NCI-H526 (cell line): ENCODE data around the gene GRM4.

Experiments used
- DNase-seq, 2 experiments: peaks; one replicate each; lab custom pipeline; 2025; lab: John Stamatoyannopoulos, UW

GRM4 gene

GRCh38 chr6:34041385-34041784, 104.5 kb downstream of the GRM4 start:
- DNase-seq = no peak

DNA sequence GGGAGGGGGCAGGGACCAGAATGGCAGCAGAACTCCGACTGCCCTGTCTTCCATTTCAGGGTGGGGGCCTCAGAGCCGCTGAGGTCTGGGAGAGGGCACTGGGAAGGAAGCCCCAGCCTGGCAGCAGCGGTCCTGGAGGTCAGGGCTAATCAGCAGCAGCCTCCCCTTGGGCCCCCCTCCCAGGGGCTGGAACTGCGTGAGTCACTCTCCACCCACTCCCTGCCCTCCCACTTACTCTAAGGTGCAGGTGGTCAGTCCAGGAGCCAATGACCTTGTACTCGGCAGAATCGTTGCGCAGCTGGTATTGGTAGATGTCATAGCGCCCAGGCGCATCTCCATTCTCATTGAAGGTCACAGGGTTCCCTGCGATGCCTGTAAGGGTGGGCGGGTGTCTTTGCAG, 105.9 kb downstream of the GRM4 start:
- no peak for DNase-seq

- no peak for DNase-seq
Observed at GRCh38 chr6:34037151-34037550, 108.7 kb downstream of the GRM4 start.

DNA sequence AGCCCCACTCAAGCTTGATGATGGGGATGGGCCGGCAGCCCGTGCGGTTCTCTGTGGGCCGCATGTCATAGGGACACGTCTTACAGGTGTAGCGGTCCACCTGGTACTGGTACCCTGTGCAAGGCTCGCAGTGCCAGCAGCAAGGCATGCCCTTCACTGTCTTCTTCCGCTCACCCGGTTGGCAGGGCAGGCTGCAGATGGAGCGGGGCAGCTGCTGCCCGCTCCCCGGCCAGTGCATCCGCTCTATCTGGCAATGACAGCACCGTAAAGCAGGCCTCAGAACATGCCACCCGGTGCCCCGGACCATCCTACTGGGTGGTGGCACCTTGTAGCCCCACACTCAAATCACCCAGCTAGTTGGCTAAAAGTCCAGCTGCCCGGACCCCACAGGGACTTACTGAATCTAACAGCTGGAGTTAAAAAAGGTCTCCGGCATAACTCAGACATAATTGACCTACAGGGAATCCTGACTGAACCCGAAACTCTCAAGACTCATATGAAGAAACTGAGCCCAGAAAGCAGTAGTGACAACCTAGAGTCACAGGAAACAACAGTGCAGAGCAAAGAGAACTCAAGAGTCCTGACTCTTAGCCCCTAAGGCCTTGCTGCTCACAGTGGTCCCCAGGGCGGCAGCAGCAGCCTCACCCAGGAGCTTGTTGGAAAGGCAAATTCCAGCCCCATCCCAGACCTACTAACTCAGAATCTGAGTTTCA, 109.4 kb downstream of the GRM4 start:
- no peak for DNase-seq

GRCh38 chr6:34035704-34036356, 110.1 kb downstream of the GRM4 start:
- DNase-seq = no peak

DNA sequence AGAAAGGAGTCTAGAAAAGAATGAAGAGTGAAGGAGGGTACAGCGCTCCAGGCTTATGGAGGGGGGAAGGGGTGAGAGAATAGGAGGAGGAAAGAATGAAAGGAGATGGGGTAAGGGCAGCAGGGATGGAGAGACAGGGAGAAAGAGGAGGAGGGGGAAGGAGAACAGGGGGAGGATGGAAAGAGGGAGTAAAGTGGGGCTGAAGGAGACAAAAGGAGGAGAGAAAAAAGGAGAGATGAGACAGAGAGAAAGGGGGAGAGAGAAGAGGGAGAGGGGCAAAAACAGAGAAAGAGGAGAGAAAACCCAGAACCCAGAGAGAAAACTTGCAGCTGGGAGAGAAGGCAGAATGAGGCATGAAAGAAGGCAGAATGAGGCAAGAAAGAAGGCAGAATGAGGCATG, 110.7 kb downstream of the GRM4 start:
- no peak for DNase-seq

DNA sequence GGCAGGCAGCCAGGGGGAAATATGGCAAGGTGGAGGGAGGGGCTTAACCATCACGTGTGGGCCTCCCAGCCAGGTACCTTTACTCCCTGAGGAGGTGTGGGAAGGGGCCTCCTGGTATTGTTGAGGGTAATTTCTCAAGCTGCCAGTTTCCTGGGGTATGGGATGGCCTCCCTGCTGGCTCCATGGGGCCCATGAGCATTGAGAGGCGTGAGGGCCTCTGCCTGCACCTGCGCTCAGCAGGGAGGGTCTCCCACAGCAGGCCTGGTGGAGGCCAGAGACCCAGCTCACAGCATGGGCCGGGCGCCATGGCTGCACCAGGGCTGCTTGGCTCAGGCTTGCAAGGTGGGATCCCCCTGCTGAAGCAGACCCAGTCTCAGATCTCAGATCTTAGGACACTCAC, 113.0 kb downstream of the GRM4 start:
- DNase-seq = no peak

DNA sequence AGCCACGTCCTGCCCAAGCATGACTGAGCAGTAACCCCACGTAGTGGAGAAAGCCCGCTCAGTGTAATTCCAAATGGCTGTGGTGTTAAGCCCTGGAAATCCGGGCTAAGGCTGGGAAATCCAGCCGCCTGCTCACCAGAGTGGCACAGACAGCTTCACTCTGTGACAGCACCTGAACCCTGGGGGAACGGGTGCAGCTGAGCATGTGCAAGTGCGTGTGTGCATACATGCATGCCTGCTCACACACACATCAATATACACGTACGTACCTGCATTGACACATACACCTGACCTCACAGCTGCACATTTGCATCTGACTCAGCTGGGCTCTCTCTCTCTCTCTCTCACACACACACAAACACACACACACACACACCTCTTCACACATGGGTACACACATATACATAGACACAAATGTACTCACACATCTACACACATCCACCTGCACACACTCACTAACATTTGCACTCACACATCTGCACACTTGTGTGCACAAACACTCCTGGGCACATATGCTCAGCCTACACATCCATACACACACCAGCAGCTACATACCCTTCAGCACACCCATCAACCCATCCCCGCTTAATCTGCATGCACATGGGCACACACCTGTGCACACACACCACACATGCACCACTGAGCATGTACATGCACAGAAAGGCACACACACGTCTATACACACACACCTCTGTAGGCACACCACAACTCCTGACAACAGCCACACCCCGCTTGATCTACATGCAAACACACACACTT, 114.1 kb downstream of the GRM4 start:
- DNase-seq = no peak

- no peak for DNase-seq
Observed at GRCh38 chr6:34030831-34031624, 114.9 kb downstream of the GRM4 start.

DNA sequence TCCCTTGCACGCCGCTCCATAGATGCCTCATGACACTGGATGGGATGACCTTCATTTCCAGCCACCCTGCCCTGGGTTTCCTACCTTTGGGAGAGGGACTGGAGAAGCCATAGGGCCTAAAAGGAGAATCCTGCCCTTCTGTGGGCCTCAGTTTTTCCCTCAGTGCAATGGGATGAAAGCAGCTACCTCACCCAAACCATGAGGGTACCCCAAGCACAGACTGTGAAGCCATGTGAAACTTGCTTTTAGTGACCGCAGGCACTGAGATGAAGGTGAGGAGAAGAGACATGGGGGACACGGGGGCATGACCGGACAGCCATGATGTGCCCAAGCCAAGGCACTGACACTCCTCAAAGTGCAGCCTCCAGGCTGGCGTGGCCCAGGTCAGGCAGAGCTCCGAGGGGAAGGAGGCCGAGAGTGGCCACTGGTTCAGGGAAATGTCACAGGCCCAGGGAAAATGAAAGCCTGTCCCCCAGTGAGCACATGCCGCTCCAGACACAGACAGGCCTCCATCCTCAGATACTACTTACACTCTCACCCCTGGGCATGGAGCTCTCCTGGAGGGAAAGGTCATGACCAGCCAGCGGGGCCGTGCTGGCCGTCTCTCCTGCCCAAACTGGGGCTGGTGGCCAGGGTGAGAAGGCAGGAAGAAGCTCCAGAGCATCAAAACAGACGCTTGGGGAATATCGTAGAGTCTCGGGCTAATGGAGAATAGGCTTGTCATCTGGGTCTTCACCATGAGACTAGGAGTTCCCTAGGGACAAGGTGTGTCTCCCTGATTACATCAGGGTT, 116.2 kb downstream of the GRM4 start:
- DNase-seq = no peak

DNA sequence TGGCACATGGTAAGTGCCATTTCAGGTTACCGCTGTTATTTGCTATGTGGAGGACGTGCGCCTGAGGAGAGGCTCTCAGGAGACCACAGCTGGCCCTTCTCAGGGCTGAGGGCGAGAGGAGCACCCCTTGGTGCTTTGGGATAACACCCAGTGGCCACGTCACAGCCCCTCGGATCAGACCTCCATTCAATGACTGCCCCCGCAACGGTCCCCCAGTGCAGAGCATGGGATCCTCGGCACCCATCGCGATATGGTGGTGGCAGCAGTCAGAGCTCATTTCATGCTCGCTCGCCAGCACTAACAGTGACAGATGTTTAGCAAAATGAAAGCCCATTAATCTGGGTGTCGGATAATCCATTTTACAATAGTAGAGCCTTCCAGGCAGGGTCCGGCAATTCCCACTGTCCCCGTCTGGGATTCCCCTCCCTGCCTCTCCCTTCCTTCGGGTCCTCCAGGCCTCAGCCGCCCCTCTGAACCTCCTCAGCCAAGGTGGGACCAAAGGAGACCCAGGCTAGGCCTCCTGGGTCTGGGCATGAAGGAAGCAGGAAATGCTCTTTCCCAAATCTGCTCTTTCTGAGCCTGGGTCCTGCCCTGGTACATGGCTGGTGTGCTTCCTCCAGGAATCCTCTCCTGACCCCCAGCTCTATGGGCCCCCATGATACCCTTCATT, 117.1 kb downstream of the GRM4 start:
- DNase-seq = no peak

DNA sequence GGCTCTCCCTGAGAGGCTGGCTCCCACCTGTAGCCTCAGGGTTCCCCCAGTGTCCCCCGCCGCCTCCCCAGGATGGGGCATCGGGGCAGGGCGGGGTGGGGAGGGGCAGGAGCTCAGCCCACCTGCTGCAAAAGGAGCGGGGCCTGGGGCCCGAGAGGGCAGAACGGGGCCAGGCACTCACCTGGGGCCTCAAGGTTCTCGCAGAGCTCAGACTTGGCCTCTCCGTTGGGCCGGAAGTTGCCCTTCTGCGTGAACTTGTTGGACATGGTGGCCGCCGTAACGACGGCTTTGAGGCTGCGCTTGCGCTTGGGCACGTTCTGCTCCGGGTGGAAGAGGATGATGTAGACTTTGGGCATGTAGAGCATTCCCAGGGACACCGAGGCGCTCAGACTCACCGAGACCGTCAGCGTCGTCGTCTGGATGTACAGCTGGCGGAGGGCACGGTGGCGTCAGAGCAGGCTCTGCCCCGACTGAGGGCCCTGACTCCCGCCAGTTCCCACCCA, 117.9 kb downstream of the GRM4 start:
- no peak for DNase-seq

DNA sequence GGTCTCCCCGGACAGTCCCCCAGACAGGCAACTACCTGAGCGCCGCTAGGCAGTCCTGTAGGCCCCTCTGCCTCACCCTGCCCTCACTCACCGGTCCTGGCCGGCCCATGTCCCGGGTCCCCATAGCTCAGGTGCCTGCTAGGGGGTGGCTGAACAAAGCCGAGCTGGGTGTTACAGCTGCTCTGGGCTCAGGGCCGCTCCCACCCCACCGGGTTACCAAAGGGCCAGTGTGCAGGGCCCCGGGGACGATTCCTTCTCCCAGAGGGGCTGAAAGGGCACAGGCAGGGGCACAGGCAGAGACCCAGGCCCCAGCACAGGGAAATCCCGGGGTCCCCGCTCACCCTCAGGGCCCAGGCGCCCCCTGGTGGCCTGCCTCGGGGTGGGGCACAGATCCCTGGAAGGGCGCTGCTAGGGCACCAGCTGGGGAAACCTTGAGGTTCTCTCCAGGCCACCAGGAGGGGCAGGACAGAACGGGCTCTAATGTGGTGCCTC, 118.4 kb downstream of the GRM4 start:
- DNase-seq = peak in 1 of 2 experiments; percentile 59

DNA sequence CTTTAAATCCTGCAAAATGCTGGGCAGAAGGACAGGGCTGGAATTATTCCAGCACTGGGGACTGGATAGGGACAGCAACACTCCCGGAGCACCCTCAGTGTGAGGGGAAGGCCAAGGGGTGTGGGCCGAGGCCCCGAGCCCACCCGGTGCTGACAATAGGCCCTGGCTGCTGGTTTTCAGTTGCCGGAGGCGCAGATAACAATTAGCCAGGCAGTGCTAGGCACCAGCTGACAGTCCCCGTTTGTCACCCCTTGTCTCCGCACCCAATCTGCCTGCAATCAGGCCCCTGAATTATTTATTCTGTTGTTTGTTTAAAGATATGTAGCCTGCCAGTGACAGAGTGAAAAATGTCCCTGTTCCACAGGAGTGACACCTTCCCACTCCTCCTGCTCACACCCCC, 120.0 kb downstream of the GRM4 start:
- DNase-seq = no peak

- DNase-seq = peak; percentile 17 to 33
Observed at GRCh38 chr6:34025112-34025807, 120.6 kb downstream of the GRM4 start.

DNA sequence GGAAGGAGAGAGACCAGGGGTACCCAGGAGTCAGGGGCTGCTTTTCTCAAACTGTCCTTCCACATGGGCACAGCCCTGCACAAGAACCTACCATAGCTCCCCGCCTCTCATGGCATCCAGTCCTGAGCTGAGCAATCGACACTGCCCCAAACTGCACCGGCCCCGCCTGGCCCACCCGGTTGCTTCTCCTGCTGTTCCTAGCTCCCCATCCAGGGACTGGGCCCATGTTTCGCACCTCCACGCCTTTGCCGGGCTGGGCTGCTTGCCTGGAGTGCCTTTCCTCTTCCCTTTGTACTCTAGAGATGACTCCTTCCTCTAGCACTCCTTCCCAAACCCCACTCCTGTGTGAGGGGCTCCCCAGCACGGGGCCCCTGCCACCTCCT, 123.0 kb downstream of the GRM4 start:
- DNase-seq = no peak

DNA sequence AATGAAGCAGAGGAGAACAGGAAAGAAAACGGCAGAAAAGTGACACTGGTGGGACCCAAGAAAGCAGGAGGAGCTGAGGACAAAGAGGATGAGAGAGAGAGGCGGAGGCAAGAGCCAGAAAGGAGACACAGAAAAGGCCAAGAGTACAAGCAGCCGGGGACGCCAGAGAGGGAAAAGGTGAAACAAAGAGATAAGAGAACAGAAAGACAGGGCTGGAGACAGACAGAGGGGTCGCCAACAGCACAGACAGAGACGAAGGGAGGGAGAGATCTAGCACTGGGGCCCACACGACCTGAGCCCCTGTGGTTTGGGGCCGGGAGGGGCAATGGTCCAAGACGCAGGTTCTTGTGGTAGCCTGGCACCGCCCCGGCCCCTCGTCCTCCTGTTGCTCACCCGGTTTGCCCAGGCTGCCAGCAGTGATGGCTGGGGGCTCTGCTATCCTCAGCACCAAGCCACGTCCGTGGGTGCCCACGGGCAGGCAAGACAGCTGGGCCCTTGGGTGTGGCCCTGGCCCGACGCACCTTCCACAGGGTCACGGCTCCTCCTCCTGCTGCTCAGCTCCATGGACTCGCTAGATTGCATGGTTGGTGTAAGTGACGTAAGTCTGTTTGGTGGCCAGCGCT, 123.5 kb downstream of the GRM4 start:
- no peak for DNase-seq

- peak in 1 of 2 experiments; percentile 45 for DNase-seq
Observed at GRCh38 chr6:34021554-34022190, 124.2 kb downstream of the GRM4 start.
